Measurements from ENCODE around the gene CSHL1. TPM values are rescaled to one million over a fixed set of nuclear protein-coding genes. Genes with fewer than 3 reads are reported as not detected.

CSHL1 gene
- total RNA-seq, 2 experiments from 2014 or later, result not detected

DNA sequence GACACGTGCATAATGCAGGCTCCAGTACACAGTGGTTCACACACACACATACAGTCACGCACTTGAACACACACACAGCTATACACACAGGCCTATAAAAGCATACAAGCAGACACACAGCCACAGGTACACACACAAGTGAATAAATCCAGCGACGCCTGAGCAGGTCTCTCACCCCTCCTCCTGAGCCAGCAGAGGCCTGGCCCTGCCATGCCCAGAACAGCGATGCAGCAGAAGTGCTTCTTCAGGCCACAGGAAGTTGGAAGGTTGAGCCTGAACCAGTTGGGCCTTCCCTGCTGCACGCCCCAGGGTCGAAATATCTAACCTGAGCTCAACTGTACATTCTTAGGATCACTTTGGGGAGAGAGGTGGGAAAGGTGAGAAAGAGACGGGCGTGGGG is 28.3 kb upstream of the CSHL1 start:
- CTCF ChIA-PET, result interaction anchor here (1.0 to 1.3 kb wide), 3 partner anchors 8 to 194 kb away, joined by 3 to 6 read pairs (median 5); no protein-coding TSS in a partner anchor
- POLR2A ChIA-PET, result no interaction called here
- intact Hi-C loops (cut with micrococcal nuclease), result no loop called here
- Mint-ChIP-seq H3K4me3 (no peak overlapping the region), H3K27ac (no peak overlapping the region), H3K27me3 (no peaks in the 10 kb centered on the region), H3K9me3 (no peaks in the 10 kb centered on the region), H3K4me1 (ENCODE audit: low read depth) (peaks cover 2% of the 10 kb centered on the region), H3K36me3 (no peaks in the 10 kb centered on the region)
- no peak for DNase-seq

DNA sequence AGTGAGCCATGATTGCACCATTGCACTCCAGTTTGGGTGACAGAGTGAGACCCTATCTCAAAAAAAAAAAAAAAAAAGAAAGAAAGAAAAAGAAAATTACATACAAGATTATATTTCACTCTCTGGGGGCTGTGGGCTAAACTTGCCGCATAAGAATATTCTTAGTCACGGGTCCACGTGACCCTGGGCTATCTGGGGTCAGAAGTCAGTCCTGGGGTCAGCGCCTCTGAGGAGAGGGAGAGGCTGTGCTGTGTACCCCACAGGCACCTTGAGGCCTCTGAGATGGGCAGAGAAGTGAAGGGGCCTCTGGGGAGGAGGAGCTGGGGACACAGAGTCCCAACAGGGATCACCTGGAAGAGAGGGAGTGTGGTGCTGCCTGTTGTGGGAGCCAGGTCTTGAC is 26.9 kb upstream of the CSHL1 start:
- POLR2A ChIA-PET, result no interaction called here
- no peak for DNase-seq
- no peak overlapping the region for H3K27ac Mint-ChIP-seq
- H3K9me3 Mint-ChIP-seq, result no peaks in the 10 kb centered on the region
- H3K27me3 Mint-ChIP-seq, result no peaks in the 10 kb centered on the region
- CTCF ChIA-PET, result interaction anchor here (1.6 kb wide), 1 partner anchor 9 kb away, joined by 6 read pairs; no protein-coding TSS in a partner anchor
- intact Hi-C loops (cut with micrococcal nuclease), result no loop called here
- H3K4me3 Mint-ChIP-seq, result no peak overlapping the region
- H3K4me1 Mint-ChIP-seq (ENCODE audit: low read depth), result peaks cover 2% of the 10 kb centered on the region
- no peaks in the 10 kb centered on the region for H3K36me3 Mint-ChIP-seq

DNA sequence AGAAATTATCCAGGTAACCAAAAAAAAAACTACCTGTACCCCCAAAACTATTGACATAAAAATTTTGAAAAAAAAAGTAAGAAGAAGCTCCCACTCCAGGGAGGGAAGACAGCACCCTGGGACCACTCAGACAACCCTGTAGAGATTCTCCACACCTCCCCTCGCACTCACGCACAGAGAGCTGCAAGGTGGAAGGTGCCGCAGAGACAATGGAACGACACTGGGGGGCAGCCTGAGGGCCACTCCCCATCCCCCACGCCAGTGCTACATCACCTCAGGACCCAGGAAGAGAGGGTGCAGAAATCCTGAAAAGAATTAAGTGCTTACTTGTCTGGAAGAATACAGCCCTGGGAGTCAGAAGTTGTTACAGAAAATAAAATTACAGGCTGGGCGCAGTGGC is 26.3 kb upstream of the CSHL1 start:
- Mint-ChIP-seq H3K27ac (no peak overlapping the region), H3K9me3 (no peaks in the 10 kb centered on the region), H3K4me3 (no peak overlapping the region), H3K27me3 (no peaks in the 10 kb centered on the region), H3K4me1 (ENCODE audit: low read depth) (peaks cover 6% of the 10 kb centered on the region), H3K36me3 (no peaks in the 10 kb centered on the region)
- DNase-seq, result no peak
- intact Hi-C loops (cut with micrococcal nuclease), result no loop called here
- ChIA-PET POLR2A (interaction anchor here (0.6 kb wide), 2 partner anchors 9 to 121 kb away, joined by 3 to 4 read pairs; no protein-coding TSS in a partner anchor), CTCF (interaction anchor here (1.6 to 2.3 kb wide), 2 partner anchors 9 to 92 kb away, joined by 4 to 6 read pairs; no protein-coding TSS in a partner anchor)

DNA sequence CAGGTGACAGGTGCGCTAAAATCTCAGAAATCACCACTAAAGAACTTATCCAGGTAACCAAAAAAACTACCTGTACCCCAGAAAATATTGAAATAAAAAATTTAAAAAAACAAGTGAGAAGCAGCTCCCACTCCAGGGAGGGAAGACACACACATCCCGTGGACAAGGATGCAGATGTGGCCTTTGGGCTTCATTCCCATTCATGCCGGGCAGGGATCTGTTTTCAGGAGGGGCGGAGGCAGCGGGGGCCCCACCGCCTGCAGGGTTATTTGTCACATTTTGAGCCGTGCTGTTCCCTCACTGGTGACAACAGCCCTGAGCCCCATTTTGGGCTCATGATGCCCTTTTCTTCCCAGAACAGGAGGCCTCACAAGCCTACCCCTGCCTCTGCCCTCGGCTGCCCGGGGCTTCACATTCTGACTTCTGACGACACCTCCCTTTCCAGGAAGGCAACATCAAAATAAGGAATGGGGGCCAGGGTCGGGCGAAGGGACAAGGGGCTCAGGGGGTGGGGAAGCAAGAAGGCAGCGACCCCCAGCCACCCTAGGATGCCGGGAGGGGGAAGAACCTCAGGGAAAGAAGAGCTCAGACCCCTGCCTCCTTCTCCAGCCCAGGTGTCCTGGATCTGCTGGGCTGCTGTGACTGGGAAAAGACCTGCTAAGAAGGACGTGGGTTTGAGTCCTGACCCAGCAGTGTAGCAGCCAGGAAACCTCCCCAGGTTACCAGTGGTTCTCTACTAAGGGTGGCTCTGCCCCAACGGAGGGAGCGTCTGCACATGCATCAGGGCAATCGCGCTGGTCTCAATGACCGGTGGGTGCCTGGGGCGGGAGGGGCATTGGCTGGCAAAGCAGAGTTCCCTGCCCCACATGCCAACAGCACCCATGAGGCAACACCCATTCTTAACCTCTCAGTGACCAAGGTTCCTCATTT is 23.4 kb upstream of the CSHL1 start:
- peaks cover 19% of the 10 kb centered on the region for H3K4me1 Mint-ChIP-seq (ENCODE audit: low read depth)
- no peaks in the 10 kb centered on the region for H3K9me3 Mint-ChIP-seq
- no peak overlapping the region for H3K4me3 Mint-ChIP-seq
- POLR2A ChIA-PET, result no interaction called here
- no peak for DNase-seq
- CTCF ChIA-PET, result interaction anchor here (0.5 to 2.4 kb wide), 9 partner anchors 12 to 91 kb away, joined by 3 to 10 read pairs (median 6); no protein-coding TSS in a partner anchor
- H3K27me3 Mint-ChIP-seq, result no peaks in the 10 kb centered on the region
- intact Hi-C loops (cut with micrococcal nuclease), result loop anchor here (5.0 kb wide), 2 partner anchors 53 to 93 kb away; no protein-coding TSS in a partner anchor
- no peak overlapping the region for H3K27ac Mint-ChIP-seq
- H3K36me3 Mint-ChIP-seq, result peaks cover 2% of the 10 kb centered on the region

DNA sequence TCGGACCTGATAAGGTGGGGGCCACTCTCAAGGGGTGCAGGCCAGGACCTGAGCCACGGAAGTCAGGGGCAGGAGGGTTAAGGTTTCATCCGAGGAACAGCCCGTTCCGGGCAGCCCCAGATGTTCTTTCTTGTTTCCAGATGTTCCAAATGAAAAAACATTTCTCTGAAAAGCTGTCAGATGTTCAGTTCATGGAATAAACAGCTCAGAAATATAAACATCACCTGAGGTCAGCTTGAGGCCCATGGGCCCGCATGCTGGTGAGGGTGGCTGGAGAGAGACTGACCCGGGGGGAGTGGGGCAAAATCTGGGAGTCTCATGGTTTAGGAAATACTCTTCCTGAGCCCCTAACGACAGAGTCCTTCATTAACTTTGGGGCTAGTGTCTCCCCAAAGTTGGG is 22.5 kb upstream of the CSHL1 start:
- Mint-ChIP-seq H3K27ac (no peak overlapping the region), H3K4me1 (ENCODE audit: low read depth) (peaks cover 17% of the 10 kb centered on the region), H3K9me3 (no peaks in the 10 kb centered on the region), H3K4me3 (no peak overlapping the region), H3K36me3 (peaks cover 2% of the 10 kb centered on the region), H3K27me3 (no peaks in the 10 kb centered on the region)
- ChIA-PET POLR2A (no interaction called here), CTCF (interaction anchor here (1.0 to 3.1 kb wide), 8 partner anchors 13 to 92 kb away, joined by 3 to 18 read pairs (median 7); partner anchors contain the start of gene CSHL1)
- intact Hi-C loops (cut with micrococcal nuclease), result loop anchor here (5.0 kb wide), 2 partner anchors 54 to 94 kb away; no protein-coding TSS in a partner anchor
- DNase-seq, result no peak

DNA sequence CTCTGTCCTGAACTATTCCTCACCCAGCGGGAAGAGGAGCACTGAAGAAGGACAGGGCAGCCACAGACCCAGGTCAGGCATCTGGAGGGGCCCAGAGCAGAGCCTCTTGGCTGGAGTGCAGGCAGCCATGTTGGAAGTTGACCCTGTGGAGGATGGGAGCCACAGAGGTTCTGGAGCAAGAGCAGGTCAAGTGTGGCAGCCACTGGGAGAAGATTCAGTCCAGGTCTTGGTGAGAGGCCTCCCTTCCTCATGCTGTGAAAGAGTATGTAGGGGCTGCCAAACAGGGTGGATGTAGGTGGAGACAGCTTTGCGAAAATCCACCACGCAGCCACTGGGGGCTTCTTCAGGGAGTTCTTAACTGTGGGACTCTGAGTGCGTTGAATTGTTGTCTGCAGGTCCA is 21.7 kb upstream of the CSHL1 start:
- CTCF ChIA-PET, result interaction anchor here (1.2 to 3.1 kb wide), 12 partner anchors 9 to 487 kb away, joined by 3 to 26 read pairs (median 9); partner anchors contain the start of gene CSHL1
- H3K4me1 Mint-ChIP-seq (ENCODE audit: low read depth), result peaks cover 17% of the 10 kb centered on the region
- H3K27ac Mint-ChIP-seq, result peak overlapping the region; percentile 91
- intact Hi-C loops (cut with micrococcal nuclease), result loop anchor here (1.0 to 5.0 kb wide), 3 partner anchors 14 to 95 kb away; no protein-coding TSS in a partner anchor
- POLR2A ChIA-PET, result interaction anchor here (0.6 to 2.6 kb wide), 2 partner anchors 14 to 926 kb away, joined by 3 to 11 read pairs; no protein-coding TSS in a partner anchor
- no peak for DNase-seq
- H3K4me3 Mint-ChIP-seq, result peak overlapping the region; percentile 95
- peaks cover 2% of the 10 kb centered on the region for H3K36me3 Mint-ChIP-seq
- no peaks in the 10 kb centered on the region for H3K27me3 Mint-ChIP-seq
- H3K9me3 Mint-ChIP-seq, result no peaks in the 10 kb centered on the region

DNA sequence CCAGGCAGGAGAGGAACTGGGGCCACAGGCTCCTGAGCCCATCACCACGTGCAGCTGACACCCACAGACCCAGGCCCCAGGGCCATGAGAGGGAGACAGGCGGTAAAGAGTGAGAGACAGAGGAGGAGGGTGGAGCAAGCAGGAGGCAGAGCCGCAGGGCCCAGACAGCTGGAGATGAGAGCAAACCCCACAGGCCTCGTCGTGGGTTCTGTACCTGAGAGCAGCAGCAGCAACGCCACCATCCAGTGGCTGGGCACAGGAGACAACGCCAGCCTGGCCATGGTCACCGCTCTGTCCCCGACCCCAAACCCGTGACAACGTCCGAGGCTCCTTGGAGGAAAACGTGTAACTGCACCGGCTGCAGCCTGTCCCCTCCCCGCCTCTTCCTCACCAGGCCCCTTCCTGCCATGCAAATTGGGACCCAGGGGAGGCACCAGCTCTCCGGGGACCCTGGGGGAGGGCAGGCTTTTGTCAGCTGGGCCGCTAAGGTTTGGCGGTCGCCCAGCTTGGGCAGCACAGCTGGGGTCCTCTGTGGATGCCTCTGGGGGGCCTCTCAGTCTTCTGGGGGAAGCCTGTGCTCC is 21.0 kb upstream of the CSHL1 start, which contains the start of gene CD79B:
CD79B (minus strand) TSS at position 351 of the 581 bp plus-strand sequence; CDS start at position 281, 70 bp downstream.
- CTCF ChIA-PET, result interaction anchor here (0.6 to 3.1 kb wide), 12 partner anchors 8 to 488 kb away, joined by 3 to 26 read pairs (median 9); partner anchors contain the start of genes CSHL1 and GH2
- intact Hi-C loops (cut with micrococcal nuclease), result loop anchor here (1.0 to 5.0 kb wide), 3 partner anchors 14 to 95 kb away; no protein-coding TSS in a partner anchor
- POLR2A ChIA-PET, result interaction anchor here (0.6 to 2.6 kb wide), 3 partner anchors 15 to 927 kb away, joined by 3 to 11 read pairs (median 3); partner anchors contain the start of gene ICAM2
- DNase-seq, result peak; percentile 74
- no peaks in the 10 kb centered on the region for H3K9me3 Mint-ChIP-seq
- peak within 1 kb of the TSS; percentile 95 for H3K4me3 Mint-ChIP-seq
- H3K27ac Mint-ChIP-seq, result peak within 1 kb of the TSS; percentile 91
- no peaks in the 10 kb centered on the region for H3K27me3 Mint-ChIP-seq
- H3K4me1 Mint-ChIP-seq (ENCODE audit: low read depth), result peaks cover 17% of the 10 kb centered on the region
- H3K36me3 Mint-ChIP-seq, result peaks cover 2% of the 10 kb centered on the region

DNA sequence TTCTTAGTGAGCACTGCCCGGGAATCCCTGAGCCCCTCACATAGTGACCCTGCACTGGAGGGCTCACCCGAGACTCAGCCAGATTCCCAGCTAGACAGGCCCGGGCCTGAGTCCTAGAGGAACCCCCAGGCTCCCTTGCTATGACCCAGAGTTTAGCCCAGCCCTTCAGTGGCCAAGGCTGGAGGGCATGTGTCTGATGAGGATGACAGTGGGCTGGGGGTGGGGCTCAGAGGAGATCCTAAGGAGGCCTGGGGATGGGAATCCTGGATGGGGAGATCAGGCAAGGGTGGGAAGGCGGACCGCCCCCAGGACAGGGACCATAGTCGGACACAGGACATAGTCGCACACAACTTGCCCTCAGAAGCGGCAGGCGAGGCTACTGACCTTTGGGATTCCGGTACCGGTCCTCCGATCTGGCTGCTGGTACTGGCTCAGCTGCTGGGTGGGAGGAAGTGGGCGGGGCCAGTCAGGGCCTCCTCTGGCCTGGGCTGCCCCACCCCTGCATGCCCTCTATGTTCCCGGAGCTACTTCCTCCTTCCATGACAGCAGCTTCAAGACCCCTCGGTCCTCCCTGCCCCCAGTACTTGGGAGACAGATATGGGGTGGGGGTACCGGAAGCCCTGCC is 20.0 kb upstream of the CSHL1 start:
- POLR2A ChIA-PET, result interaction anchor here (0.7 to 2.6 kb wide), 4 partner anchors 16 to 90 kb away, joined by 3 to 11 read pairs (median 3); partner anchors contain the start of genes ICAM2 and PRR29
- H3K4me3 Mint-ChIP-seq, result peak overlapping the region; percentile 95

DNA sequence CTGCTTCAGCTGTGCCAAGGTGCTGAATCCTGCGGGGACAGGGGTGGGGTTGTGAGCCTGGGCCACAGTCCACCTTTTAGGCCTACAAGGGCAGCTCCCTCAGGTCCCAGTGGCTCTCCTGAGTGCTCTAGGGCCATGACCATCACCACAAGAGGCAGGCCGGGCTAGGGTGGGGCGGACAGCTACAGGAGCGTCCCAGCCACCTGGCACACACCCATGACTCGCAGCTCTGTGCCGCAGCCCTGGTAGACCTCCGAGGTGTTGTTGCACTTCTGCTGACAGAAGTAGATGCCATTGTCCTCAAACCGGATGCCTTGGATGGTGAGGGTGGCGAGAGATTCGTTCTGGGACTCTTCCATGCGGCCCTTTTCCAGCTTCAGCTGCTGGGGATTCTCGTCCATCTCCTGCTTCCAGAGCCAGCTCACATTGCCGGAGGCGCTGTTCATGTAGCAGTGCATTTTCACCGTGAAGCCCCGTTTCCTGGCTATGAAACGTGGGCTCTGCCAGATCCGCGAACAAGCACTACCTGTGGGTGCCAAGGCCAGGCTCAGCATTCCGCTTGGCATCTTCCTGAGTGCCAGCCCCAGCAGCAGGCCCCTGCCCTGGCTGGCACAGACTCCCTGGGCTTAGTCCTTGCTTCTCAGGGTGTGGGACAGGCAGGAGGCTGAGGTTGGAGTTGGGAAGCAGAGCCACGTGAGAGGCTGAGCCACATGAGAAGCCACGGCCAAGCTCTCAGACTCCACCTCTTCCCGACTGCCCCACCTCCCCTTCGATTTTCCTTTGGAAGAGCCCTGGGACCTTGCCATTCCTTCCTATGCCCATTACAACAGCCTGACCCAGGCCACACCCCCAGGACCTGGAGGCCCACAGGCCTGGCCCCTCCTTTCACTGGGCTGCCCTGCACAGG is 19.1 kb upstream of the CSHL1 start:
- H3K27ac Mint-ChIP-seq, result no peak overlapping the region
- no peak for DNase-seq
- intact Hi-C loops (cut with micrococcal nuclease), result loop anchor here (5.0 kb wide), 2 partner anchors 57 to 97 kb away; no protein-coding TSS in a partner anchor
- ChIA-PET POLR2A (interaction anchor here (0.7 to 2.6 kb wide), 2 partner anchors 17 to 68 kb away, joined by 3 to 11 read pairs; partner anchors contain the start of gene PRR29), CTCF (interaction anchor here (0.6 to 3.1 kb wide), 6 partner anchors 10 to 404 kb away, joined by 3 to 18 read pairs (median 5); no protein-coding TSS in a partner anchor)
- H3K27me3 Mint-ChIP-seq, result no peaks in the 10 kb centered on the region
- peaks cover 17% of the 10 kb centered on the region for H3K4me1 Mint-ChIP-seq (ENCODE audit: low read depth)
- no peaks in the 10 kb centered on the region for H3K9me3 Mint-ChIP-seq
- H3K36me3 Mint-ChIP-seq, result peaks cover 2% of the 10 kb centered on the region
- H3K4me3 Mint-ChIP-seq, result no peak overlapping the region

More for the DNA sequence above, 20.0 kb upstream of the CSHL1 start:
- no peaks in the 10 kb centered on the region for H3K27me3 Mint-ChIP-seq
- peak overlapping the region; percentile 91 for H3K27ac Mint-ChIP-seq
- peaks cover 17% of the 10 kb centered on the region for H3K4me1 Mint-ChIP-seq (ENCODE audit: low read depth)
- H3K36me3 Mint-ChIP-seq, result peaks cover 2% of the 10 kb centered on the region
- peak; percentile 77 for DNase-seq
- intact Hi-C loops (cut with micrococcal nuclease), result loop anchor here (5.0 kb wide), 2 partner anchors 56 to 96 kb away; no protein-coding TSS in a partner anchor
- CTCF ChIA-PET, result interaction anchor here (0.6 to 3.1 kb wide), 9 partner anchors 9 to 1804 kb away, joined by 4 to 26 read pairs (median 9); partner anchors contain the start of gene CSHL1
- no peaks in the 10 kb centered on the region for H3K9me3 Mint-ChIP-seq

DNA sequence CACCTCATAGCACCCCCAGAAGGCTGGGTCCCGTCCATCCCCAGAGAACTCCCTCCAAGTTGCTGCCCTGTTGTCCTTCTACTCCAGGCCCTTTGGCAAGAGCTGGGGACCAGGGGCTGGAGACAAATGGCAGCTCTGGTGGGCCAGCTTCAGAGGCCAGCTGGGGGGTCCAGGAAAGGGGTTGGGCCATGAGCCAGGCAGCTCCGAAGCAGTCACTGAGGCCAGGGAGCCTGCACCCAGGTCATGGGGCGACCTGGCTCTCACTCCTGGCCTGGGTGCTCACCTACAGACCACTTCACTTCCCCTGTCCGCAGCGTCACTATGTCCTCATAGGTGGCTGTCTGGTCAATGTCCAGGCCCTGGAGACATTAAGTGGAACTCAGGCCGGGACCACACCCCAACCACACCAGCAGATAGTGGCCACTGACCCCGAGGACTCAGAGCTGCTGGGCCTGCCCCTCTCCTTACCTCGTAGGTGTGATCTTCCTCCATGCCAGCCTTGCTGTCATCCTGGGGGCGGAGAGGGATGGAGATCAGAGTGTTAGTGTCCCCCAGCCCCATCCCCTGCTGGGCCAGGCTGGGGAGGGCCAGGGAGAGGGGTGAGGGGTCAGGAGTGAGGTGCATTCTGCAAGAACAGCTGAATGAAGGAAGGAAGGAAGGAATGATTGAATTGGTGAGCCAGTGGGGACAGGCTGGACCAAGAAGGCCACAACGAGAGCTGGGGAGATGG is 18.1 kb upstream of the CSHL1 start:
- CTCF ChIA-PET, result interaction anchor here (0.9 to 2.0 kb wide), 7 partner anchors 9 to 205 kb away, joined by 3 to 8 read pairs (median 5); no protein-coding TSS in a partner anchor
- H3K27ac Mint-ChIP-seq, result no peak overlapping the region
- peaks cover 17% of the 10 kb centered on the region for H3K4me1 Mint-ChIP-seq (ENCODE audit: low read depth)
- H3K9me3 Mint-ChIP-seq, result no peaks in the 10 kb centered on the region
- no peak for DNase-seq
- POLR2A ChIA-PET, result no interaction called here
- intact Hi-C loops (cut with micrococcal nuclease), result no loop called here
- no peaks in the 10 kb centered on the region for H3K27me3 Mint-ChIP-seq
- peaks cover 2% of the 10 kb centered on the region for H3K36me3 Mint-ChIP-seq
- no peak overlapping the region for H3K4me3 Mint-ChIP-seq

All from activated CD4-positive, alpha-beta memory T cell treated with anti-CD3 and anti-CD28 coated beads for 36 hours (primary cell).